Left lung (tissue), 14 donors: ENCODE measurements around the gene AHDC1. TPM values are rescaled to one million over a fixed set of nuclear protein-coding genes. Genes with fewer than 3 reads are reported as not detected.
A peak's percentile ranks its signal among the peaks of the same experiment; 100 is the strongest.

ENCODE experiments used
- ATAC-seq: fragments of 200-7000 bp; cut with Tn5 transposase; one replicate; pipeline ENCODE4 v1.9.1; 2020; ENCODE audit warnings: moderate library complexity
- DNase-seq, 4 donors: peaks; one replicate each; pipeline ENCODE4 v3.0.0-alpha.2; 2013 to 2020
- H3K27ac ChIP-seq, 2 donors: fragments of 200-600 bp; sonication (generic) in 1 of 2; one replicate each; pipeline versions ENCODE4 v1.5.0 to v1.8.0; 2020 to 2021
- H3K27me3 ChIP-seq, 2 donors: fragments of 200-600 bp; sonication (generic) in 1 of 2; one replicate each; pipeline versions ENCODE4 v1.5.0 to v1.8.0; 2020 to 2021
- H3K36me3 ChIP-seq, 2 donors: fragments of 200-600 bp; sonication (generic) in 1 of 2; one replicate each; pipeline versions ENCODE4 v1.5.0 to v1.8.0; 2020 to 2021
- H3K4me1 ChIP-seq, 2 donors: fragments of 200-600 bp; one replicate each; pipeline ENCODE4 v1.8.0; 2021
- H3K4me3 ChIP-seq, 2 donors: fragments of 200-600 bp; sonication (generic) in 1 of 2; one replicate each; pipeline versions ENCODE4 v1.5.0 to v1.8.0; 2020 to 2021; ENCODE audit warnings: mild to moderate bottlenecking in 1 of 2
- H3K9me3 ChIP-seq, 2 donors: fragments of 200-600 bp; sonication (generic) in 1 of 2; one replicate each; pipeline versions ENCODE4 v1.5.0 to v1.8.0; 2020 to 2021
- CTCF ChIP-seq, 2 donors: fragments of 200-600 bp; sonication (generic) in 1 of 2; IDR thresholded peaks; one replicate each; pipeline versions ENCODE4 v1.5.0 to v1.8.0; 2021; ENCODE audit warnings: antibody characterized with exemption in 2 of 2
- intact Hi-C, 2 donors: fragments of 100-400 bp; cut with DNase I; formaldehyde crosslinking; loops; one replicate each; pipeline versions ENCODE4 v1.11.2 to v1.14.2; 2022
- long read RNA-seq, 12 donors: library from polyadenylated mRNA in 2 of 12; unstranded in 2 of 12; transcript quantifications; one replicate each; pipeline ENCODE4 v2.0.0 and lab custom pipeline, GENCODE V29; 2019 to 2026
- polyA plus RNA-seq, 6 donors: library from polyadenylated mRNA; unstranded; fragments of 120-200 nt; gene quantifications; one replicate each; pipeline ENCODE4 v1.2.1, GENCODE V29; 2013; ENCODE audit not compliant: insufficient read length in 6 of 6
- total RNA-seq, 2 donors: library from RNA; stranded (reverse); fragmentation: NEBNext Ultra II Directional; extraction: Animal tissue kit (Norgen Biotek cat#: 25700); gene quantifications; one replicate each; pipeline ENCODE4 v1.2.1, GENCODE V29; 2021
- donor health status: DM: no; HTN: yes; CAD: no.
- donor health status: DM: no; HTN: no; CAD: no.

Gene AHDC1
- total RNA-seq (10 to 100 TPM; 35.5 to 38.0 TPM), polyA plus RNA-seq (10 to 100 TPM; 32.2 to 48.8 (median 41.9) TPM)
- long read RNA-seq, donor 1, full-length matches to known transcripts, result 1 of 28 reads
- long read RNA-seq, donor 1, partial matches to known transcripts, result 27 of 28 reads
- long read RNA-seq, donor 1, other reads (novel, unspliced or antisense), result 0 of 28 reads
- long read RNA-seq, donor 2, partial matches to known transcripts, result 29 of 30 reads
- long read RNA-seq, donor 2, other reads (novel, unspliced or antisense), result 0 of 30 reads
- long read RNA-seq, donor 3, partial matches to known transcripts, result 10 of 10 reads
- long read RNA-seq, donor 3, other reads (novel, unspliced or antisense), result 0 of 10 reads
- long read RNA-seq, donor 4, partial matches to known transcripts, result 0 of 2 reads
- long read RNA-seq, donor 4, other reads (novel, unspliced or antisense), result 2 of 2 reads
- long read RNA-seq, donor 5, partial matches to known transcripts, result 16 of 16 reads
- long read RNA-seq, donor 5, other reads (novel, unspliced or antisense), result 0 of 16 reads
- long read RNA-seq, donor 6, partial matches to known transcripts, result 11 of 11 reads
- long read RNA-seq, donor 6, other reads (novel, unspliced or antisense), result 0 of 11 reads
- long read RNA-seq, donor 7, result 0 reads
- long read RNA-seq, donor 8, partial matches to known transcripts, result 20 of 21 reads
- long read RNA-seq, donor 8, other reads (novel, unspliced or antisense), result 0 of 21 reads
- long read RNA-seq, donor 9, result 0 reads
- long read RNA-seq, donor 10, result 0 reads
- long read RNA-seq, donor 11, partial matches to known transcripts, result 25 of 25 reads
- long read RNA-seq, donor 11, other reads (novel, unspliced or antisense), result 0 of 25 reads
- long read RNA-seq, donor 12, partial matches to known transcripts, result 14 of 14 reads
- long read RNA-seq, donor 12, other reads (novel, unspliced or antisense), result 0 of 14 reads

DNA sequence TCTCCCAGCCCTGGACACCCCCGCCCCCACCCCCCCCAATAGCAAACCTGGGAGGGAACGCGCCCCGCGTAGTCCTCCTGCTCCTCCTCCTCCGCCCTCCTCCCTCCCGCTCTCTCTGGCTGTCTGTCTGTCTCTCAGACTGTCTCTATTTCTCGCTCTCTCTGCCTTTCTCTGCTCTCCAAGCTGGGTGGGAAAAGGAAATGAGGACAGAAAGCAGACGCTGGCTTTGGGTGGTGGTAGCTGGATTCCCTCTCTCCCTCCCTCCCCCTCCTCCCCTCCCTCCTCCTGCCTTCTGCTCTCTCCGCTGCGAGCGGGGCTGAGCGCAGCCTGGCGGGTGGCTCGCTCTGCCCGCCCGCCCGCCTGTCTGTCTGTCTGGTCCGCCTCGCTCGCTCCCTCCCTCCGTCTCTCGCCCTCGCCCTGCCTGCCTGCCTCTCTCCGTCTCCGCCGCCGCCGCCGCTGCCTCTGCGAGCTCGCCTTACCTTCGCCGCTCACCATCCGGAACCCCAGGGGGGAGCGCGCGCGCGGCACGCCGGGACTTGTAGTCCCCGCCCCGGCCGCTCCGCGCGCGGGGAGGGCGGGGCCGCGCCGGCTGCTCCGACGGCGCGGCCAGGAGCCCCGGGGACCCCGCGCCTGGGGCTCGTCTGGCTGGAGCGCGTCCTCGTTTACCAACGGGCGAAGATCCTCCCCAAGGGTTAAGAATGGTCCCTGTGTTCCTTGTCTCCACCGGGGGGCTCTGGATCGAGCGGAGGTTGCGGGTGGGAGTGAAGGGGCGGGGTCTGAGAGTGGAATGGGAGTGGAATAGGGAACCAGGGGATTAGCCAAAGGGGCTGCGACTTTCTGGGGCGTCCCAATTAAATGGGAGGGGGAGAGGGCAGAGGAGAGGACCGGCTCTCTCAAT, at the start of gene AHDC1:
Gene AHDC1, minus strand, starts transcription at position 464 of the 898 bp plus-strand sequence. CDS start 52,029 bp downstream, outside the sequence.
- Histone ChIP-seq H3K27ac (peak within 1 kb of the TSS; percentile 83 to 88), H3K9me3 (no peaks in the 10 kb centered on the region), H3K36me3 (no peaks in the 10 kb centered on the region), H3K27me3 (peaks cover 0 to 18% of the 10 kb centered on the region in 2 donors), H3K4me3 (peak within 1 kb of the TSS; percentile 78 to 79), H3K4me1 (peaks cover 26 to 62% of the 10 kb centered on the region in 2 donors)
- intact Hi-C loops, result loop anchor here in 1 of 2 donors (5.0 kb wide), 1 partner anchor 47 kb away; no protein-coding TSS in a partner anchor
- TF ChIP-seq CTCF (IDR thresholded peaks at IDR 0.05), result no peak
- ATAC-seq (peak; percentile 79), DNase-seq (peak; percentile 89 to 98 (median 91))

- no peak for DNase-seq
- no peaks in the 10 kb centered on the region for H3K27me3 ChIP-seq
- intact Hi-C loops, result no loop called here
- H3K36me3 ChIP-seq, result no peaks in the 10 kb centered on the region
- H3K27ac ChIP-seq, result peak overlapping the region in 1 of 2 donors; percentile 64
- H3K4me3 ChIP-seq, result no peak overlapping the region
- no peak for TF ChIP-seq CTCF (IDR thresholded peaks at IDR 0.05)
- ATAC-seq, result no peak
- peaks cover 10 to 63% of the 10 kb centered on the region in 2 donors for H3K4me1 ChIP-seq
- no peaks in the 10 kb centered on the region for H3K9me3 ChIP-seq
These were observed 48.3 kb upstream of the AHDC1 start for GRCh38 chr1:27652111-27652864.

- DNase-seq (peak in 2 of 4 donors; percentile 5 to 70), ATAC-seq (peak; percentile 74)
- intact Hi-C loops, result no loop called here
- peaks cover 6 to 57% of the 10 kb centered on the region in 2 donors for H3K4me1 ChIP-seq
- peak overlapping the region; percentile 50 to 81 for H3K27ac ChIP-seq
- no peaks in the 10 kb centered on the region for H3K9me3 ChIP-seq
- no peak for TF ChIP-seq CTCF (IDR thresholded peaks at IDR 0.05)
- H3K4me3 ChIP-seq, result no peak overlapping the region
- H3K27me3 ChIP-seq, result no peaks in the 10 kb centered on the region
- H3K36me3 ChIP-seq, result no peaks in the 10 kb centered on the region
These were observed 46.7 kb upstream of the AHDC1 start for GRCh38 chr1:27650539-27651175.

DNA sequence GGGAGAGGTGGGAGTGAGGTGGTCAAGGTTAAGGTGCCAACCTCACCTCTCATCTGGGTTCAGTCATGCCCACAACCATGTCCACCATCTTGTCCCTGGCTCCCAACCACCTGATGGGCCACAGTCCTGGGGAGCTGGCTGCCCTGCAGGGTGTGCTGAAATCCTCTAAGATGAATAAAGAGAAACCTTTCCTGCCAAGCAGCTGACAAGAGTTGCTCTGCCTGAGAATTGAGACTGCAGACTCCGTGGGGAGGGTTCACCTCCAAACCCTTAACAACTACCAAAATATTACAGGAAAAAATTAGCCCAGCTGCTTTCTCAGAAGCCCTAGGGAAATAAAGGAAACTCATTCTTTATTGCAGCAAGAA, 46.2 kb upstream of the AHDC1 start:
- H3K27me3 ChIP-seq, result no peaks in the 10 kb centered on the region
- intact Hi-C loops, result no loop called here
- H3K9me3 ChIP-seq, result no peaks in the 10 kb centered on the region
- H3K27ac ChIP-seq, result peak overlapping the region; percentile 50 to 81
- DNase-seq (peak in 1 of 4 donors; percentile 22), ATAC-seq (no peak)
- no peak overlapping the region for H3K4me3 ChIP-seq
- H3K36me3 ChIP-seq, result no peaks in the 10 kb centered on the region
- TF ChIP-seq CTCF (IDR thresholded peaks at IDR 0.05), result no peak
- peaks cover 6 to 52% of the 10 kb centered on the region in 2 donors for H3K4me1 ChIP-seq
